NOMO-1 (cell line): ENCODE data around the gene PRMT1.
"Not testable (repeated sequence)": the region's sequence is repeated elsewhere in the genome, so short reads cannot be mapped to it uniquely, and the experiment has no call there.

ENCODE experiments used
- DNase-seq, 2 experiments: peaks; one replicate each; lab custom pipeline; 2025; ENCODE audit not compliant: unreplicated experiment in 2 of 2; lab: John Stamatoyannopoulos, UW

PRMT1 gene

GRCh38 chr19:49677231-49677900 lies at the start of gene PRMT1:
TSS of gene PRMT1 (plus strand) at chr19:49677271. CDS start at chr19:49677281, 10 bp downstream.
- DNase-seq, result no peak

- no peak for DNase-seq
Measured at GRCh38 chr19:49629659-49630058, 47.4 kb upstream of the PRMT1 start.

GRCh38 chr19:49631014-49631588 lies 46.0 kb upstream of the PRMT1 start:
- no peak for DNase-seq

- no peak for DNase-seq
Measured at GRCh38 chr19:49631610-49632192, 45.4 kb upstream of the PRMT1 start.

GRCh38 chr19:49632576-49632975 lies 44.5 kb upstream of the PRMT1 start:
- no peak for DNase-seq

- not testable (repeated sequence) for DNase-seq
Measured at GRCh38 chr19:49633273-49633672, 43.8 kb upstream of the PRMT1 start.

- DNase-seq, result no peak
Measured at GRCh38 chr19:49635530-49636232, 41.4 kb upstream of the PRMT1 start.

GRCh38 chr19:49636233-49636932 lies 40.7 kb upstream of the PRMT1 start:
- no peak for DNase-seq

- DNase-seq, result peak; percentile 4 to 24
Measured at GRCh38 chr19:49637821-49638738, 39.0 kb upstream of the PRMT1 start.

GRCh38 chr19:49639401-49640112 lies 37.5 kb upstream of the PRMT1 start:
- no peak for DNase-seq

GRCh38 chr19:49640113-49640898 lies 36.8 kb upstream of the PRMT1 start, which contains the start of gene RRAS:
TSS of gene RRAS (minus strand) at chr19:49640143. CDS start at chr19:49640098, 45 bp downstream.
- peak; percentile 100 for DNase-seq

GRCh38 chr19:49641688-49642491 lies 35.2 kb upstream of the PRMT1 start, which contains the start of gene SCAF1:
TSS of gene SCAF1 (plus strand) at chr19:49642209. CDS start at chr19:49645027, 2,818 bp downstream.
- DNase-seq, result peak; percentile 98 to 99

GRCh38 chr19:49642492-49643035 lies 34.5 kb upstream of the PRMT1 start:
- peak in 1 of 2 experiments; percentile 7 for DNase-seq

GRCh38 chr19:49643466-49643865 lies 33.6 kb upstream of the PRMT1 start:
- DNase-seq, result no peak

GRCh38 chr19:49645592-49645991 lies 31.5 kb upstream of the PRMT1 start:
- no peak for DNase-seq

GRCh38 chr19:49645995-49646394 lies 31.1 kb upstream of the PRMT1 start:
- DNase-seq, result no peak

GRCh38 chr19:49646586-49646985 lies 30.5 kb upstream of the PRMT1 start:
- no peak for DNase-seq
